CD4-positive, CD25-positive, alpha-beta regulatory T cell (primary cell): Measurements from ENCODE around the gene RAB9B. TPM values are rescaled to one million over a fixed set of nuclear protein-coding genes. Genes with fewer than 3 reads are reported as not detected.

ENCODE experiments used
- ATAC-seq, 2 donors: fragments of 150-1000 bp; cut with Tn5 transposase; one replicate each; pipeline ENCODE4 v1.10.0; 2021; ENCODE audit warnings: low read depth in 2 of 2, moderate number of reproducible peaks in 2 of 2, moderate library complexity in 1 of 2
- DNase-seq, 3 donors: peaks; one replicate each; pipeline versions ENCODE4 v3.0.0 to v3.0.0-alpha.2; 2012 to 2022; ENCODE audit warnings: mixed read lengths in 1 of 3
- H3K27ac ChIP-seq: one replicate; pipeline ENCODE4 v1.7.0; 2013; ENCODE audit warnings: mild to moderate bottlenecking, low read length; ENCODE audit not compliant: insufficient read depth, poor library complexity, severe bottlenecking
- H3K27me3 ChIP-seq: one replicate; pipeline ENCODE4 v1.7.0; 2013; ENCODE audit warnings: low read length; ENCODE audit not compliant: control insufficient read depth, insufficient read depth
- H3K36me3 ChIP-seq: one replicate; pipeline ENCODE4 v1.7.0; 2013; ENCODE audit warnings: mild to moderate bottlenecking, low read length, moderate library complexity; ENCODE audit not compliant: control insufficient read depth, insufficient read depth
- H3K4me1 ChIP-seq: 2 replicates; pipeline ENCODE4 v1.7.0; 2013; ENCODE audit warnings: mild to moderate bottlenecking, low read length; ENCODE audit not compliant: insufficient read depth, control insufficient read depth, poor library complexity, severe bottlenecking
- H3K4me3 ChIP-seq: one replicate; pipeline ENCODE4 v1.7.0; 2013; ENCODE audit warnings: low read depth, mild to moderate bottlenecking, low read length, moderate library complexity
- H3K9me3 ChIP-seq, 2 experiments: 1 replicate in 1 of 2; 2 replicates in 1 of 2; pipeline ENCODE4 v1.7.0; 2013; ENCODE audit warnings: low read length in 2 of 2, mild to moderate bottlenecking in 1 of 2, moderate library complexity in 1 of 2; ENCODE audit not compliant: control insufficient read depth in 2 of 2
- H3K27ac Mint-ChIP-seq, 3 donors: one replicate each; pipeline ENCODE4 v1.8.0; 2020 to 2022; ENCODE audit warnings: mild to moderate bottlenecking in 3 of 3, mixed read lengths in 3 of 3, moderate library complexity in 2 of 3
- H3K27me3 Mint-ChIP-seq: one replicate; pipeline ENCODE4 v1.8.0; 2022; ENCODE audit warnings: mild to moderate bottlenecking, mixed read lengths
- H3K36me3 Mint-ChIP-seq: one replicate; pipeline ENCODE4 v1.8.0; 2020; ENCODE audit warnings: mixed read lengths
- H3K4me1 Mint-ChIP-seq, 4 donors: one replicate each; pipeline ENCODE4 v1.8.0; 2020 to 2022; ENCODE audit warnings: mixed read lengths in 4 of 4, mild to moderate bottlenecking in 1 of 4
- H3K4me3 Mint-ChIP-seq, 4 donors: one replicate each; pipeline ENCODE4 v1.8.0; 2020 to 2022; ENCODE audit warnings: mild to moderate bottlenecking in 4 of 4, mixed read lengths in 4 of 4, moderate library complexity in 3 of 4
- H3K9me3 Mint-ChIP-seq, 7 donors: one replicate each; pipeline ENCODE4 v1.8.0; 2020 to 2022; ENCODE audit warnings: mixed read lengths in 7 of 7, mild to moderate bottlenecking in 3 of 7, moderate library complexity in 2 of 7
- polyA plus RNA-seq, 4 donors: library from polyadenylated mRNA; unstranded; fragments of 300-500 nt; fragmentation: Illumina TruSeq; gene quantifications; one replicate each; pipeline ENCODE4 v1.2.3, GENCODE V29; 2021
- total RNA-seq: library from RNA; stranded (reverse); gene quantifications from one replicate; pipeline ENCODE4 v1.2.3, GENCODE V29; 2022

Gene RAB9B
- total and polyA plus RNA-seq, 5 donors from 2014 or later, result 0.05 to 0.22 (median 0.14) TPM; not detected in 1

DNA sequence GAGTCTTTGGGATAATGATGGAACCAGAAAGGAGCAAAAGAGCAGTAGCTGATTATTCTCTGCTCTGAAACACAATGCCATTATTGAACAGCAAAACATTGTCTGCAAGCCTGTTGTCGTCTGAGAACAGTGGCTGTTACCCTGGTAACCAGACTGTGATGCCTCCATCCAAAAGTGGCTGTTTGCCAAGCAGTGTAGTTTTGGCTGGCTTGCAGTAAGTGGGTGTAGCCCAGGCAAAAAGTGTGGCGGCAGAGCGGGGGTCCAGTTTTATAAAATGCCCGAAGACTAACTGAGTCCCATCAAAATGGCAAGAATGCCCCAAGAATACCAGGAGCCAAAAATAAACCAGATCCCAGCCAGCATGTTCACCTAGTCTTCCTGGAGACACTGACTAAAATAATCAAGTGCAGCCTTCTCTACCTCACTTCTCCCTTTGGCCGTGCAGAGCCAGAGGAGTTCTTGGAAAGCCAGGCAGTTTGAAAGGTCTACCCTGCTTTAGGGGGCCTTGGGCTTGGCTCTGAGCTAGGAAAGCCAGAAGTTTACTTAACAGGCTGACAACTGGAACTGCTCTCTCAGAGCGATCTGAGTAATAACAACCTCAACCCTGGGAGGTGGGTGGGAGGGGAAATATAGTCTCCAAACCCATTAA lies 52.8 kb downstream of the RAB9B start:
- Histone ChIP-seq H3K27me3 (no peaks in the 10 kb centered on the region), H3K27ac (no peak overlapping the region), H3K4me1 (no peaks in the 10 kb centered on the region), H3K4me3 (no peak overlapping the region), H3K36me3 (no peaks in the 10 kb centered on the region), H3K9me3 (no peaks in the 10 kb centered on the region)
- DNase-seq, result no peak
- Mint-ChIP-seq H3K4me1 (no peaks in the 10 kb centered on the region), H3K4me3 (no peak overlapping the region), H3K36me3 (no peaks in the 10 kb centered on the region), H3K27ac (no peak overlapping the region), H3K27me3 (peaks cover 6% of the 10 kb centered on the region), H3K9me3 (no peaks in the 10 kb centered on the region)
- ATAC-seq, result no peak

DNA sequence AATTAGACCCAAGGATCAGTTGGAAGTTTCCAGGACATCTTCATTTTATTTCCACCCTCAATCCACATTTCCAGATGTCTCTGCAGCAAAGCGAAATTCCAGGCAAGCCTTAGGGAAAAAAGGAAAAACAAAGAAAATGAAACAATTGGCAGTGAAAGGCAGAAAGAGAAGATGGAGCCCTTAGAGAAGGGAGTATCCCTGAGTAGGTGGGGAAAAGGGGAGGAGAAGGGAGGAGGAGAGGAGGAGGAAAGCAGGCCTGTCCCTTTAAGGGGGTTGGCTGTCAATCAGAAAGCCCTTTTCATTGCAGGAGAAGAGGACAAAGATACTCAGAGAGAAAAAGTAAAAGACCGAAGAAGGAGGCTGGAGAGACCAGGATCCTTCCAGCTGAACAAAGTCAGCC lies 55.5 kb downstream of the RAB9B start, which contains the start of gene PLP1:
TSS of gene PLP1 (plus strand) at position 295 of the 400 bp plus-strand sequence. CDS start 156 bp downstream, outside the sequence.
- Histone ChIP-seq H3K9me3 (no peaks in the 10 kb centered on the region), H3K36me3 (no peaks in the 10 kb centered on the region), H3K4me3 (no peak within 1 kb of the TSS), H3K27me3 (no peaks in the 10 kb centered on the region), H3K27ac (no peak within 1 kb of the TSS), H3K4me1 (no peaks in the 10 kb centered on the region)
- ATAC-seq (no peak), DNase-seq (no peak)
- Mint-ChIP-seq H3K4me3 (no peak within 1 kb of the TSS), H3K36me3 (no peaks in the 10 kb centered on the region), H3K9me3 (no peaks in the 10 kb centered on the region), H3K4me1 (no peaks in the 10 kb centered on the region), H3K27me3 (peaks cover 6% of the 10 kb centered on the region), H3K27ac (no peak within 1 kb of the TSS)

DNA sequence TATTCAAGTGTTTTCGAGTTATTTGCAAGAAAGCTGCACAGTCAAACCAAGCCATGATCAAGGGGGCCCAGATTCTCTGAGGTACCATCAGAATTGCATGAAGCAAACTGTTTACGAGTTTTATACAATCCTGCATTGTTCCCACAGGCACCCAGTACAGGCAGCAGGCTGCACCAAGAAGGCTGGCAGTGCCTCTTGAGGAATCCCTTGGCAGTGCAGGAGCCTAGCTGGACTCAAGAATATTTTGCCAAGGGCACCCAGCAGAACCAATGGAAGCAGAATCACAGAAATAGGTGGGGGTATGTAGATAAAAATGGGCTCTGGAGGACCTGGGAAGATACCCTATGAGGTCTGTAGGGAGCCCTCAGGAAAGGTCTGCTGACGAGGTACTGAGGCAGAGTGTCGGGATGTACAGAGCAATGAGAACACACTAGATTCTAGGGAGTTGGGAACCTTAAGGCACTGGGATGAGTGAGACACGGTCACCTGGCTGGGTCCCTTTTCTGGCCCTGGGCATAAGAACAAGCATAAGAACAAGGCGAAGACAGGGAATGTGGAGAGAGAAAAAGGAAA lies 57.9 kb downstream of the RAB9B start:
- no peak for ATAC-seq
- no peak for DNase-seq
- Mint-ChIP-seq H3K4me3 (no peak overlapping the region), H3K4me1 (no peaks in the 10 kb centered on the region), H3K9me3 (no peaks in the 10 kb centered on the region), H3K27me3 (peaks cover 6% of the 10 kb centered on the region), H3K36me3 (no peaks in the 10 kb centered on the region), H3K27ac (no peak overlapping the region)
- no peaks in the 10 kb centered on the region for H3K4me1 ChIP-seq
- H3K27me3 ChIP-seq, result no peaks in the 10 kb centered on the region
- no peaks in the 10 kb centered on the region for H3K36me3 ChIP-seq
- H3K4me3 ChIP-seq, result no peak overlapping the region
- no peak overlapping the region for H3K27ac ChIP-seq
- H3K9me3 ChIP-seq, result no peaks in the 10 kb centered on the region

DNA sequence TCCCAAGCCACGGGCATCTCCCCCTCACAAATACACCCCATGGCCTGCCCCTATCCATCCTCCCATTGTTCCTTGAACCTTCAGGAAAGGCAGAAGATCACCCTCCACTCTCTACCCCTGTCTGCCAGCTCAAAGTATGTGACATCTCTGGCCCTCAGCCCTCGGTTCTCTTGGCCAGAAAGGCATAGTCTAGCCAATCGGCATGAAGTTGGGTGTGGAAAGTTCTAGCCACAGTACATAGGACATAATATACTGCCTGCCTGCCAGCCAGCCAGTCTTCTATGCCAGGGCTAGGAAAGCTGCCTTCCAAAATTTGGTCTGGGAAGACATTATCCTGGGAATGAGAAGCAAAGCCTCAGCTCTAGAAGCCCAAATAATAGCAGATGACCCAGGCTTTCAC lies 58.6 kb downstream of the RAB9B start:
- H3K4me1 ChIP-seq, result no peaks in the 10 kb centered on the region
- no peaks in the 10 kb centered on the region for H3K9me3 Mint-ChIP-seq
- H3K9me3 ChIP-seq, result no peaks in the 10 kb centered on the region
- no peaks in the 10 kb centered on the region for H3K36me3 ChIP-seq
- H3K27ac Mint-ChIP-seq, result no peak overlapping the region
- no peak for DNase-seq
- no peak overlapping the region for H3K4me3 ChIP-seq
- no peak overlapping the region for H3K27ac ChIP-seq
- no peaks in the 10 kb centered on the region for H3K36me3 Mint-ChIP-seq
- H3K27me3 Mint-ChIP-seq, result peaks cover 6% of the 10 kb centered on the region
- H3K27me3 ChIP-seq, result no peaks in the 10 kb centered on the region
- no peak for ATAC-seq
- H3K4me1 Mint-ChIP-seq, result no peaks in the 10 kb centered on the region
- H3K4me3 Mint-ChIP-seq, result no peak overlapping the region

Other genes with a start within 250 kb of the RAB9B start
- gene TCEAL4, start 246.7 kb downstream of the RAB9B start, total RNA-seq, result 12.0 TPM
- 10 to 100 TPM; 17.5 to 35.1 (median 27.8) TPM for gene TCEAL4, start 246.7 kb downstream of the RAB9B start, polyA plus RNA-seq
- gene TCEAL3, start 224.3 kb downstream of the RAB9B start, total RNA-seq, result 4.8 TPM
- 1 to 10 TPM; 5.4 to 8.8 (median 7.1) TPM for gene TCEAL3, start 224.3 kb downstream of the RAB9B start, polyA plus RNA-seq
- gene TCEAL1, start 203.3 kb downstream of the RAB9B start, total RNA-seq, result 4.0 TPM
- 10 to 100 TPM; 12.2 to 22.1 (median 16.9) TPM for gene TCEAL1, start 203.3 kb downstream of the RAB9B start, polyA plus RNA-seq
- gene MORF4L2, start 145.6 kb downstream of the RAB9B start, total RNA-seq, result 176 TPM
- 10 to 100 TPM; 61.9 to 93.3 (median 77.8) TPM for gene MORF4L2, start 145.6 kb downstream of the RAB9B start, polyA plus RNA-seq
- not detected for gene TMEM31, start 121.3 kb downstream of the RAB9B start, total RNA-seq
- 1 to 10 TPM in 1 of 4 donors, not detected in 3; 1.0 TPM for gene TMEM31, start 121.3 kb downstream of the RAB9B start, polyA plus RNA-seq
- not detected for gene PLP1, start 55.4 kb downstream of the RAB9B start, total RNA-seq
- gene PLP1, start 55.4 kb downstream of the RAB9B start, polyA plus RNA-seq, result not detected
- gene TMSB15B, start 130.4 kb upstream of the RAB9B start, total RNA-seq, result 6.3 TPM
- 10 to 100 TPM; 11.7 to 14.7 (median 13.1) TPM for gene TMSB15B, start 130.4 kb upstream of the RAB9B start, polyA plus RNA-seq
- not detected for gene H2BW1, start 181.5 kb upstream of the RAB9B start, total RNA-seq
- gene H2BW1, start 181.5 kb upstream of the RAB9B start, polyA plus RNA-seq, result not detected
- gene H2BW2, start 207.7 kb upstream of the RAB9B start, total RNA-seq, result not detected
- not detected for gene H2BW2, start 207.7 kb upstream of the RAB9B start, polyA plus RNA-seq
- gene TMSB15C, start 244.0 kb upstream of the RAB9B start, total RNA-seq, result 3.8 TPM
- gene TMSB15C, start 244.0 kb upstream of the RAB9B start, polyA plus RNA-seq, result under 1 TPM; 0.16 to 0.63 (median 0.39) TPM